DOHH2 (cell line): ENCODE results near the gene S100A3.

Source experiments
- H3F3A ChIP-seq: fragments of 200-600 bp; sonication (generic), shearing (Covaris generic); 2 replicates; pipeline ENCODE4 v1.6.0; 2016; ENCODE audit warnings: antibody characterized with exemption, mild to moderate bottlenecking; ENCODE audit not compliant: control insufficient read depth, insufficient read depth
- H3K27ac ChIP-seq: fragments of 200-600 bp; sonication (generic); 2 replicates; pipeline ENCODE4 v1.5.1; 2014; ENCODE audit warnings: low read depth, mild to moderate bottlenecking, low read length, moderate library complexity
- H3K27me3 ChIP-seq: fragments of 200-600 bp; sonication (generic); 2 replicates; pipeline ENCODE4 v1.6.1; 2014; ENCODE audit warnings: mild to moderate bottlenecking, low read length, mixed read lengths; ENCODE audit not compliant: control insufficient read depth
- H3K36me3 ChIP-seq: fragments of 200-600 bp; sonication (generic); 2 replicates; pipeline ENCODE4 v1.6.1; 2014; ENCODE audit warnings: mild to moderate bottlenecking, low read length, moderate library complexity, mixed read lengths; ENCODE audit not compliant: control insufficient read depth
- H3K4me1 ChIP-seq: fragments of 200-600 bp; sonication (generic); 2 replicates; pipeline ENCODE4 v1.6.1; 2014; ENCODE audit warnings: mild to moderate bottlenecking, low read length, mixed read lengths; ENCODE audit not compliant: control insufficient read depth
- H3K4me2 ChIP-seq: fragments of 200-600 bp; sonication (generic); 2 replicates; pipeline ENCODE4 v1.6.0; 2014; ENCODE audit warnings: mild to moderate bottlenecking, low read length, moderate library complexity
- H3K4me3 ChIP-seq: fragments of 200-600 bp; sonication (generic); 2 replicates; pipeline ENCODE4 v1.5.1; 2014; ENCODE audit warnings: mild to moderate bottlenecking, low read length, mixed read lengths
- H3K79me2 ChIP-seq: fragments of 200-600 bp; sonication (generic); 2 replicates; pipeline ENCODE4 v1.6.1; 2014; ENCODE audit warnings: mild to moderate bottlenecking, low read length, mixed read lengths; ENCODE audit not compliant: control insufficient read depth
- H3K9me2 ChIP-seq: fragments of 200-600 bp; sonication (generic); replicated peaks from 2 replicates; pipeline ENCODE4 v1.6.1; 2014; ENCODE audit warnings: mild to moderate bottlenecking, low read length, mixed read lengths; ENCODE audit not compliant: control insufficient read depth
- H3K9me3 ChIP-seq: fragments of 200-600 bp; sonication (generic); 2 replicates; pipeline ENCODE4 v1.6.1; 2014; ENCODE audit warnings: antibody characterized with exemption, low read length, mixed read lengths; ENCODE audit not compliant: control insufficient read depth, insufficient read depth
- H4K20me1 ChIP-seq: fragments of 200-600 bp; sonication (generic); 2 replicates; pipeline ENCODE4 v1.6.0; 2014; ENCODE audit warnings: low read depth, mild to moderate bottlenecking, antibody characterized with exemption, low read length, moderate library complexity; ENCODE audit not compliant: control insufficient read depth, insufficient read depth
- EZH2phosphoT487 ChIP-seq: fragments of 200-600 bp; sonication (generic); IDR thresholded peaks from 2 replicates; pipeline ENCODE4 v1.6.1; 2017; ENCODE audit warnings: borderline replicate concordance, mild to moderate bottlenecking, antibody characterized with exemption, low read length, moderate library complexity, mixed read lengths
- TF ChIP-seq, protein P1 (sequence below): fragments of 200-600 bp; sonication (generic); IDR thresholded peaks from one replicate; pipeline ENCODE4 v1.5.1; 2014; ENCODE audit warnings: antibody characterized with exemption, mild to moderate bottlenecking, low read depth, low read length; ENCODE audit not compliant: poor library complexity, severe bottlenecking

The S100A3 gene

DNA sequence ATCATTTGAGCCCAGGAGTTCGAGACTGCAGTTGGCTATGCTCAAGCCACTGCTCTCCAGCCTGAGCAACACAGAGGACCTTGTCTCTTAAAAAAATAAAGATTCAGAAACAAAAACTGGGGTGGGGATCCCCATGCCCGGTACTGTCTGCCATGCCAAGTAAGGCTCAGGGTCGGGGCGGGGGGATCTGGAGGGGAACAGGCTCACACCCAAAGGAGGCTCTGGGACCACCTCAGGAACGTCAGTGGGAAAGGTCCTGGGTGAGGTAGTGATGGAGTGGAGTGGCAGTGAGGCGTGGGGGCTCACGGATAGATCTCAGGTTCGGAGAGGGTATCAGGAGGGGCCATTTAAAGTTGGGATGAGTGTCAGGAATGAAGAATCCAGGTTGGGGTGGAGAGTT, 2.7 kb downstream of the S100A3 start:
- Histone ChIP-seq H3K27ac (no peak overlapping the region), H3K36me3 (no peaks in the 10 kb centered on the region), H3K27me3 (peaks cover 41% of the 10 kb centered on the region), H4K20me1 (no peaks in the 10 kb centered on the region), H3F3A (no peaks in the 10 kb centered on the region), H3K4me3 (no peak overlapping the region), H3K4me2 (no peak overlapping the region), H3K9me2 (no peaks in the 10 kb centered on the region), H3K4me1 (peaks cover 12% of the 10 kb centered on the region), H3K79me2 (no peaks in the 10 kb centered on the region), H3K9me3 (no peaks in the 10 kb centered on the region)
- TF ChIP-seq, protein P1, sequence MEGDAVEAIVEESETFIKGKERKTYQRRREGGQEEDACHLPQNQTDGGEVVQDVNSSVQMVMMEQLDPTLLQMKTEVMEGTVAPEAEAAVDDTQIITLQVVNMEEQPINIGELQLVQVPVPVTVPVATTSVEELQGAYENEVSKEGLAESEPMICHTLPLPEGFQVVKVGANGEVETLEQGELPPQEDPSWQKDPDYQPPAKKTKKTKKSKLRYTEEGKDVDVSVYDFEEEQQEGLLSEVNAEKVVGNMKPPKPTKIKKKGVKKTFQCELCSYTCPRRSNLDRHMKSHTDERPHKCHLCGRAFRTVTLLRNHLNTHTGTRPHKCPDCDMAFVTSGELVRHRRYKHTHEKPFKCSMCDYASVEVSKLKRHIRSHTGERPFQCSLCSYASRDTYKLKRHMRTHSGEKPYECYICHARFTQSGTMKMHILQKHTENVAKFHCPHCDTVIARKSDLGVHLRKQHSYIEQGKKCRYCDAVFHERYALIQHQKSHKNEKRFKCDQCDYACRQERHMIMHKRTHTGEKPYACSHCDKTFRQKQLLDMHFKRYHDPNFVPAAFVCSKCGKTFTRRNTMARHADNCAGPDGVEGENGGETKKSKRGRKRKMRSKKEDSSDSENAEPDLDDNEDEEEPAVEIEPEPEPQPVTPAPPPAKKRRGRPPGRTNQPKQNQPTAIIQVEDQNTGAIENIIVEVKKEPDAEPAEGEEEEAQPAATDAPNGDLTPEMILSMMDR, result no peak
- TF ChIP-seq EZH2phosphoT487, result no peak

DNA sequence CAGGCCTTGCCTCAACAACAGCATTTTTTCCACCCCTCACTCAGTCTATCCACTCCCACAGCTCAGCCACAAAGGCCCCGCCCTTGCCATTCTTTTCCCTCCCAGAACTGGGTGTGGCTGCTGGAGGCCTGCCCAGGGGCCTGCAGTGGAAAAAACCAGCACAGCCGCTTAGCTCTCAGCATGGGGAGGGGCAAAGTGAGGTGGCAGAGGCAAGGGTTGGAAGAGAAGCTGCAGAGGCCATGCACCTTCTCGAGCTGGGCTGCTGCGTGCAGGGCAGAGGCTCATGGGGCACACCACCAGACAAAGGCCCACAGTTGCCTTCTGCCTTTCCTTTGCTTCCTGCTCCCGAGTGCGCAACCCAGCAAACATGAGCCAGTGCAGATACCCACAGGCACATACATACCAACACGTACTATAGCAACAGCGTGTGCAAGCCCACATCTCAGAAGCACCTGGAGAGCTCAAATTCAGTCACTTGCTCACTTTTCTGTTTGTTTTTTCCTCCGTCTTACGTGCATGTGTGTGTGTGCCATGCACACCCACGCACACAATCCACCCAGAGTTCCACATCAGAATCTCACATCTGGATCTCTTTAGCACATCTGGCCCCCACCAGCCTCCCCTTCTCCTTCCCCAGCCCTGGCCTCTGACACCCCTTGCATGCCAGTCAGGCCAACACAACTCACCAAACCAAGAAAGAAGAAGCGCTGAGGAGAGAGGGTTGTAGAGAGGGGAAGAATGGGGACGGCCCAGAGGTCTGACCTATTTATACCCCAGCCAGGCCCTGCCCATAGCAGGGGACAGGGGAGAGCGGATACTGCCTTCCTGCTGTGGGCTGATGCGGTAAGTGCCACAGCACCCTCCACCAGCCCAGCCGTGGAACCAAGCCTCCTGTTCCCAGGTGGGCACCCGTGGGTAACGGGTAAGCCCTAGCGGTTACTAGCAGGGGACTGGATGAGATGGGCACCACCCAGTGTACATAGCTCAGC, 3.7 kb downstream of the S100A3 start, which contains the start of gene S100A4:
S100A4 (minus strand) TSS at position 740 of the 989 bp plus-strand sequence. CDS start 1,012 bp downstream, outside the sequence.
- H3K4me1 ChIP-seq, result peaks cover 12% of the 10 kb centered on the region

DNA sequence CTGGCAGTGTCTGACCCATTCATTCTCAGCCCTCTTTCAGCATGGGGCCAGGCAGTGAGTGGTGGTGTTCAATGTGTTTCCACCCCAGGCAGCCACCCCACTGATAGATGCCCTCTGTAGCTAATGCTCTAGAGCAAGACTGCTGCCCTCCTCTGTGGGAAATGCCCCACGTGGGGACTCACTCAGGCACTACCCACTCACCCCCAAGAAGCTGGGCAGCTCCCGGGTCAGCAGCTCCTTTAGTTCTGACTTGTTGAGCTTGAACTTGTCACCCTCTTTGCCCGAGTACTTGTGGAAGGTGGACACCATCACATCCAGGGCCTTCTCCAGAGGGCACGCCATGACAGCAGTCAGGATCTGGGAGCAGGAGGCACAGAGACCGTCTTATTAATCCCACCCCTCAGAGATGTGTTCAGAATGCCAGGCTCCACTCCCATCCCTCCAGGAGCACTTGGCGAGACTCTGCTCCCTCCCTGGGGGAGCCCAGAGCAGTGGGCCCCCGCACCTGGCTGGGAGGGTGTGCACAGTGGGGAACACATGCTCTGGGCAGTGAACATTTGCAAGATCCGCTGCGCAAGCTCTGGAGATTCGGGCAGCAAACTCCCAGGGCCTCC, 4.5 kb downstream of the S100A3 start:
- peaks cover 34% of the 10 kb centered on the region for H3K27me3 ChIP-seq
- no peaks in the 10 kb centered on the region for H3K9me3 ChIP-seq
- no peaks in the 10 kb centered on the region for H3K36me3 ChIP-seq
- no peaks in the 10 kb centered on the region for H3K79me2 ChIP-seq
- no peaks in the 10 kb centered on the region for H4K20me1 ChIP-seq
- no peak overlapping the region for H3K4me2 ChIP-seq
- no peak for TF ChIP-seq EZH2phosphoT487
- TF ChIP-seq, protein P1, result no peak
- H3K9me2 ChIP-seq, result no peaks in the 10 kb centered on the region
- H3F3A ChIP-seq, result no peaks in the 10 kb centered on the region
- H3K4me3 ChIP-seq, result no peak overlapping the region
- peaks cover 12% of the 10 kb centered on the region for H3K4me1 ChIP-seq
- H3K27ac ChIP-seq, result no peak overlapping the region

More for the DNA sequence above, 3.7 kb downstream of the S100A3 start, which contains the start of gene S100A4:
- Histone ChIP-seq H3K9me2 (no peaks in the 10 kb centered on the region), H3K79me2 (no peaks in the 10 kb centered on the region), H3K4me3 (no peak within 1 kb of the TSS), H3K4me2 (no peak within 1 kb of the TSS), H4K20me1 (no peaks in the 10 kb centered on the region), H3K9me3 (no peaks in the 10 kb centered on the region), H3K36me3 (no peaks in the 10 kb centered on the region), H3F3A (no peaks in the 10 kb centered on the region), H3K27me3 (peaks cover 38% of the 10 kb centered on the region), H3K27ac (no peak within 1 kb of the TSS)
- no peak for TF ChIP-seq EZH2phosphoT487
- TF ChIP-seq, protein P1, result no peak
